GM12864 (cell line): ENCODE results near the gene MLLT3.
A peak's percentile ranks its signal among the peaks of the same experiment; 100 is the strongest.

ENCODE experiments used
- DNase-seq: peaks from one replicate; pipeline ENCODE4 v3.0.0-alpha.2; 2011; ENCODE audit warnings: low read depth
- H3K4me3 ChIP-seq: 2 replicates; pipeline ENCODE4 v1.5.1; 2011; ENCODE audit warnings: mild to moderate bottlenecking, low read depth, low read length, control low read depth
- CTCF ChIP-seq: IDR thresholded peaks from 2 replicates; pipeline ENCODE4 v1.5.1; 2011; ENCODE audit warnings: low read depth, mild to moderate bottlenecking, moderate library complexity, low read length, control low read depth, inconsistent platforms; ENCODE audit errors: missing control alignments

The MLLT3 gene

GRCh38 chr9:20376731-20377375 is 245.4 kb downstream of the MLLT3 start:
- DNase-seq: no peak
- no peak overlapping the region for H3K4me3 ChIP-seq
- TF ChIP-seq CTCF: no peak

- H3K4me3 ChIP-seq: no peak overlapping the region
- no peak for DNase-seq
- TF ChIP-seq CTCF: no peak
Measured at GRCh38 chr9:20376042-20376441, 246.3 kb downstream of the MLLT3 start.

- no peak for TF ChIP-seq CTCF
- no peak for DNase-seq
Measured at GRCh38 chr9:20373263-20373662, 249.0 kb downstream of the MLLT3 start.

GRCh38 chr9:20369391-20369790 is 252.9 kb downstream of the MLLT3 start:
- no peak overlapping the region for H3K4me3 ChIP-seq
- peak; percentile 19 for TF ChIP-seq CTCF

More at GRCh38 chr9:20373263-20373662, 249.0 kb downstream of the MLLT3 start:
- no peak overlapping the region for H3K4me3 ChIP-seq

GRCh38 chr9:20367855-20368254 is 254.4 kb downstream of the MLLT3 start:
- no peak overlapping the region for H3K4me3 ChIP-seq
- DNase-seq: no peak
- TF ChIP-seq CTCF: no peak

More at GRCh38 chr9:20369391-20369790, 252.9 kb downstream of the MLLT3 start:
- no peak for DNase-seq

GRCh38 chr9:20364959-20365358 is 257.3 kb downstream of the MLLT3 start:
- H3K4me3 ChIP-seq: no peak overlapping the region
- no peak for TF ChIP-seq CTCF
- DNase-seq: no peak

- H3K4me3 ChIP-seq: no peak overlapping the region
- DNase-seq: no peak
- TF ChIP-seq CTCF: no peak
Measured at GRCh38 chr9:20363233-20363632, 259.1 kb downstream of the MLLT3 start.
